Kidney glomerular epithelial cell (primary cell): Measurements from ENCODE around the gene CYP21A2.

ENCODE experiments used
- DNase-seq: peaks from one replicate; lab custom pipeline; 2025; lab: John Stamatoyannopoulos, UW

The CYP21A2 gene

GRCh38 chr6:32083812-32084768 lies 45.9 kb downstream of the CYP21A2 start:
- DNase-seq, result no peak

DNA sequence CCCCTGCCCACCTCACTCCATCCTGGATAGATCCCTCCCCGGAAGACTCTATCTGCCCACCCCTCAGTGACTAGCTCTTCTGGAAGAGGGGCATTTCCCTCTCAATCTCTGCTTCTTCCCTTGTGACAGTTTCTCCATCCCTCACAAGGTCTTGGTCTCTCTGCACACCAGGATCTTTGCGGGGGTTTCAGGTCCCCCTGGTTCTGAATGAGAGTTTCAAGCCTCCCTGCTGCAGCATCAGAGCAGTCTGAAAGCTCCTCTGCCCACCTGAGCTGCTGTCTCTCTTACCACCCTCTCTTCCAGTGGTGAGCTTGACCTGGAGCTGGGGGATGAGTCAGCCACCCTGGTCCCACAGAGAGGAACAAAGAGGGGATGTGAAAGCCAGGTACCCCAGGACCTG lies 46.6 kb downstream of the CYP21A2 start:
- no peak for DNase-seq

GRCh38 chr6:32085759-32086459 lies 47.7 kb downstream of the CYP21A2 start:
- no peak for DNase-seq

DNA sequence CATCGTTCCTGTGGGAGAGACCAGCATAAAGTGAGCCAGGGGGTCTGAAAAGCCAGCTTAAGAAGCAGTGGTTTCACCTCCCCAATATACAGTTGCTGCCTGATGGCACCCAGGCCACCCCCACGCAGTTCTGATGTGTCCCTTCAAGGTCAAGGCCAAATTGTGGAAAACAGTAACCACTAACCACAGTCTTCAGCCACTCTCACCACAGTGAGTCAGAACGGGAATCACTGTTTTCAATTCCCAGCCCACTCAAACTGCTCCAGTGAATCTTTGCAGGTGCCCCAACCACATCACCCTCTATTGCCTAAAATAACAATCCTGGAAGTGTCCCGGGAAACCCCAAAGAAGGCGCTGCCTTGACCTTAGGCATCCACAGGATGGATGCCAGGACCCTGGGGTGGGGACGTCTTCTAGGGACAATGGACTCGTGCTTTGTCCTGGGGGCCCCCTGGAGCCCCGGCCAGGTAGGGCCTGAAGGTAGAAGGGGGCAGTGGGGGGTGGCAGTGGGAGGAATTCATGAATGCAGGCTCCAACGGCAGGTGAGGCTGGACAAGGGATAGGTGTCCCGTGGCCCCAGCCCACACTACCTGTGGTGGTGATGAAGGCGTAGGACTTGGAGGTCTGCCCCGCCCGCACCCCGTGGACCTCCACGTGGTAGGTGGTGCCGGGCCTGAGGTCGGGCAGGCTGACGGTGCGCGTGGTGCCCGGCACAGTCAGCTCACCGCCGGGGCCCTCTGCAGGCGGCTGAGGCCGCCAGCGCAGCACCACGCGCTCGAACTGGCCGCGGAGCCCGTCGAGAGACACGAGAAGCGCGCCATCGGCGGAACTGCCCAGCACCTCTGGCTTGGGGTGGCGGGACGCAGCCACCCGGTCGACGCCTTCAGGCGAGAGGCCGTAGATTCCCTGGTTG lies 48.7 kb downstream of the CYP21A2 start:
- DNase-seq, result peak; percentile 88

DNA sequence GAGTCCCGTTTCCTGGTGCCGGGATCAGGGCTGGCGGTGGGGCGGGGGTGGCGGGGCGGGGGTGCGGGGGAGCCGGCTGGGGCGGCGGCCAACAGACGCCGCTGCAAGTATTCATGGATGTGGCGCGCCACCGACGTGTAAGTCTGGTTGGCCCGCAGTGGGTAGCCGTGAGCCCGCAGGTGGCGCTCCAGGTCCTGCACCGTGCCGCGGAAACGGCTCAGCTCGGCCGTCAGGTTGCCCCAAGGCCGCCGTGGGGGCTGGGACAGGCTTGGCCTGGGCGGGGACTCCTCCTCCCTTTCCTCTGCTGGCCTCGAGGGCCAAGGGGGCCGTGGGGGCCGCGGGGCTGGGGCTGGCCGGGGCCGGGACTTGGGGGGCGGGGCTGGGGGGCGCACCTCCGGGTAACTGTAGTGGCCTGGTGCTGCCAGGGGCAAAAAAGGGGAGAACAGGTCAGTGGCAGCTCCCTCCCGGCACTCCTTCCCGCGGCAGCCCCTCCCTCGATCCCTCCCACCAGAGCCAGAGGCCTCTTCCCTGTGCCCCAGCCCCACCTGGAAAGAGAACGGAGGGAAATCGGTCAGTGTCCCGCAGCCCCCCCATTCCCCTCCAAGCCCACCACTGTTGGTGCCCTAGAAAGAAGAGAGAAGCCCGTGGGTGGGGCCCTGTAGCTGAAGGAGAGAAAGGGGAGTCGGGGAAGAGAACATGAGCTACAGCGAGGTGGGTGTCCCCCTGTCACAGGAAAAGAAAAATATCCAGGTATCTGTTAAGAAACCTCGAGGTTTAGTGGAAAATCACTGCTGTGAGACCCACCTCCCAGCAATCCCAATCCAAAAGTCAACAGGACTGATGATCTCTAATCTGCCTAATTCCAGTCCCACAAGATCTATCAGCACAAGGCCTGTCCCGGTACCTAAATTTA lies 49.6 kb downstream of the CYP21A2 start:
- no peak for DNase-seq

- DNase-seq, result no peak
Observed at GRCh38 chr6:32088487-32089049, 50.4 kb downstream of the CYP21A2 start.

DNA sequence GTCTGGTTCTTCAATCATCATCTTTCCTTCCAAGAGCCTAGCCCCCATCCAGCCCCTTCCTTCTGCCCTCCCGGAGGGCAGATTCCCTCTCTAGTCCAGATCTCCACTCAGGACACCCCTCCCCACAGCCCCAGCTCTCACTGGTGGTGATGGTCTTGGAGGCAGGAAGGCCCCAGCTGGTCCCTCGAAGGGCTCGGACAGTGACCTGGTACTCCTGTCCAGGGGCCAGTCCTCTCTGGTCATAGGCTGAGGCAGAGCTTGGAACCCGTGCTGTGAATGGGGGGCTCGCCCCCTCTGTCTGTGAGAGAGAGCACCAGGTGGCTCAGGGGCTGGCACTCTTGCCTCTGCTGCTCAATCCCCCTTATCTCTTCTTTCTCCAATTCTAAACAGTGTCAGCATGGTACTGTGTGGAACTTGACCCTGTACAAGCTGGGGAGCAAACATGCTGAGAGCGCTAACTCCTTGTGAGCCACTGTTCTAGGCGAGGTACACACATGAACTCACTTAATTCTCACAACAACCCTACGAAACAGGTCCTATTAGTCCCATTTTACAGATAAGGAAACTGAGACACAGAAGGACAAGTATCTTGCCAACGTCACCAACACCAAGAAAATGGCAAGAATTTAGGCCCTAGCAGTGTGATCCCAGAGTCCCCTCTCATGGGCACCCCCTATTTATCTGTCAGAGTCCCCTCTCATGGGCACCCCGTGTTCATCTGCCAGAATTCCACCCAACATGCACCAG lies 51.0 kb downstream of the CYP21A2 start:
- no peak for DNase-seq
